ENCODE measurements around the gene CDH3.

Gene CDH3

GRCh38 chr16:68645494-68646388 lies 631 bp downstream of the CDH3 start:
- peak overlapping the region; percentile 61 for H3K4me3 ChIP-seq (ENCODE audit: severe bottlenecking)
- DNase-seq (ENCODE audit: low spot score) (no peak), ATAC-seq (ENCODE audit: low read depth) (peak; percentile 38)
- H3K4me1 ChIP-seq (ENCODE audit: insufficient read depth, poor library complexity, severe bottlenecking), result peaks cover 19% of the 10 kb centered on the region
- H3K27me3 ChIP-seq (ENCODE audit: insufficient read depth, poor library complexity, severe bottlenecking), result no peaks in the 10 kb centered on the region
- no peaks in the 10 kb centered on the region for H3K9me3 ChIP-seq (ENCODE audit: severe bottlenecking)
- TF ChIP-seq CTCF (IDR thresholded peaks at IDR 0.05; ENCODE audit: poor library complexity, severe bottlenecking), result no peak
- peaks cover 47% of the 10 kb centered on the region for H3K36me3 ChIP-seq (ENCODE audit: low read depth)
- H3K27ac ChIP-seq (ENCODE audit: poor library complexity, severe bottlenecking), result peak overlapping the region; percentile 84

- H3K36me3 ChIP-seq (ENCODE audit: low read depth), result peaks cover 59% of the 10 kb centered on the region
- peak overlapping the region; percentile 84 for H3K27ac ChIP-seq (ENCODE audit: poor library complexity, severe bottlenecking)
- H3K9me3 ChIP-seq (ENCODE audit: severe bottlenecking), result no peaks in the 10 kb centered on the region
- ATAC-seq (ENCODE audit: low read depth) (no peak), DNase-seq (ENCODE audit: low spot score) (no peak)
- H3K27me3 ChIP-seq (ENCODE audit: insufficient read depth, poor library complexity, severe bottlenecking), result no peaks in the 10 kb centered on the region
- H3K4me3 ChIP-seq (ENCODE audit: severe bottlenecking), result peak overlapping the region; percentile 61
- H3K4me1 ChIP-seq (ENCODE audit: insufficient read depth, poor library complexity, severe bottlenecking), result peaks cover 14% of the 10 kb centered on the region
- no peak for TF ChIP-seq CTCF (IDR thresholded peaks at IDR 0.05; ENCODE audit: poor library complexity, severe bottlenecking)
These were observed 2.0 kb downstream of the CDH3 start for GRCh38 chr16:68646953-68647659.

- H3K36me3 ChIP-seq (ENCODE audit: low read depth), result peaks cover 88% of the 10 kb centered on the region
- ATAC-seq (ENCODE audit: low read depth) (0 out of 3 replicates have a peak, but pooled peaks have one; percentile 2), DNase-seq (ENCODE audit: low spot score) (no peak)
- TF ChIP-seq CTCF (IDR thresholded peaks at IDR 0.05; ENCODE audit: poor library complexity, severe bottlenecking), result no peak
- no peaks in the 10 kb centered on the region for H3K27me3 ChIP-seq (ENCODE audit: insufficient read depth, poor library complexity, severe bottlenecking)
- no peaks in the 10 kb centered on the region for H3K9me3 ChIP-seq (ENCODE audit: severe bottlenecking)
- no peak overlapping the region for H3K4me3 ChIP-seq (ENCODE audit: severe bottlenecking)
- H3K27ac ChIP-seq (ENCODE audit: poor library complexity, severe bottlenecking), result no peak overlapping the region
- H3K4me1 ChIP-seq (ENCODE audit: insufficient read depth, poor library complexity, severe bottlenecking), result peaks cover 35% of the 10 kb centered on the region
These were observed 6.0 kb downstream of the CDH3 start for GRCh38 chr16:68651136-68651535.

GRCh38 chr16:68652659-68653058 lies 7.5 kb downstream of the CDH3 start:
- DNase-seq (ENCODE audit: low spot score) (no peak), ATAC-seq (ENCODE audit: low read depth) (no peak; the same call in 2 of the 3 replicates)
- no peaks in the 10 kb centered on the region for H3K9me3 ChIP-seq (ENCODE audit: severe bottlenecking)
- H3K27ac ChIP-seq (ENCODE audit: poor library complexity, severe bottlenecking), result peak overlapping the region; percentile 53
- peaks cover 88% of the 10 kb centered on the region for H3K36me3 ChIP-seq (ENCODE audit: low read depth)
- peaks cover 43% of the 10 kb centered on the region for H3K4me1 ChIP-seq (ENCODE audit: insufficient read depth, poor library complexity, severe bottlenecking)
- no peaks in the 10 kb centered on the region for H3K27me3 ChIP-seq (ENCODE audit: insufficient read depth, poor library complexity, severe bottlenecking)
- TF ChIP-seq CTCF (IDR thresholded peaks at IDR 0.05; ENCODE audit: poor library complexity, severe bottlenecking), result no peak
- H3K4me3 ChIP-seq (ENCODE audit: severe bottlenecking), result no peak overlapping the region

All from RWPE2 (cell line).